Measurements from ENCODE around the gene TGOLN2.

DNA sequence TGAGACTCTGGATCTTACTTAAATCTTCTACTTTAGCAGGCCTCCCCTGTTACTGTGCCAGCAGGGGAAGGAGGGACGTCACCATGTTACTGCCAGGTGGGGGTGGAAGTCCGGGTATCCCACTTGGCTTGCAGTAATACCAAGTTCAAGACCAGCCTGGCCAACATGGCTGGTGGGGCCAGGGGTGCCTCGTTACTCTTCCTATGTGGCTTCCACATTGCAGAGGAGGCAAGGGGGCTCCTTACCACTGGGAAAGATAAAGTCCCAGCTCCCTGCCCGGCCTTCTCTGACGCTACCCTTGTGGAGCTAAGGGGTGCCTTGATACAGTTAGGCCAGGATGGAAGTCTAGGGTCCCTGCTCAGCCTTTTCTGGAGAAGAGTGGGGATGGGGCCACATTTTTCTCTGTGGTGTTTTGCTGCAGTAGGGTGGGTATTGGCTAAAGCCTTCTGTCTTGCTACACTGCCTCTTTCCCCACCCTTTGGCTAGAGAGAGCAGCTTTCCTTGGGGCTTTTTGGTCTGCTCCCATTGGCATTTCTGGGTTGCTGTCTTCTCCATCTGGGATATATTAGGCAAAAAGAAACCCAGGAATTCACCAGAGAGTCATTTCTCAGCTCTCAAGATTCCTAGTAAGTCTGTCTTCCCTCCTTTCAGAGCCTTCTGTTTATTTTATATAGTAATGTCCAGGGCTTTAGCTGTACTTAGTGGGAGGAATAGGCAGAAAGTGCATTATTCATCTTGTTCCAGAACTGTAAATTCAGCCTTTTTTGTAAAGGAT lies 48.7 kb upstream of the TGOLN2 start:
- TF ChIP-seq HMGA2 (CRISPR knock-in tag; IDR thresholded peaks at IDR 0.05), result no peak
- TF ChIP-seq, protein P1, sequence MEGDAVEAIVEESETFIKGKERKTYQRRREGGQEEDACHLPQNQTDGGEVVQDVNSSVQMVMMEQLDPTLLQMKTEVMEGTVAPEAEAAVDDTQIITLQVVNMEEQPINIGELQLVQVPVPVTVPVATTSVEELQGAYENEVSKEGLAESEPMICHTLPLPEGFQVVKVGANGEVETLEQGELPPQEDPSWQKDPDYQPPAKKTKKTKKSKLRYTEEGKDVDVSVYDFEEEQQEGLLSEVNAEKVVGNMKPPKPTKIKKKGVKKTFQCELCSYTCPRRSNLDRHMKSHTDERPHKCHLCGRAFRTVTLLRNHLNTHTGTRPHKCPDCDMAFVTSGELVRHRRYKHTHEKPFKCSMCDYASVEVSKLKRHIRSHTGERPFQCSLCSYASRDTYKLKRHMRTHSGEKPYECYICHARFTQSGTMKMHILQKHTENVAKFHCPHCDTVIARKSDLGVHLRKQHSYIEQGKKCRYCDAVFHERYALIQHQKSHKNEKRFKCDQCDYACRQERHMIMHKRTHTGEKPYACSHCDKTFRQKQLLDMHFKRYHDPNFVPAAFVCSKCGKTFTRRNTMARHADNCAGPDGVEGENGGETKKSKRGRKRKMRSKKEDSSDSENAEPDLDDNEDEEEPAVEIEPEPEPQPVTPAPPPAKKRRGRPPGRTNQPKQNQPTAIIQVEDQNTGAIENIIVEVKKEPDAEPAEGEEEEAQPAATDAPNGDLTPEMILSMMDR (IDR thresholded peaks at IDR 0.05), result no peak
